HEK293 (cell line): Measurements from ENCODE around the gene IL12A.

Source experiments
- CTCF ChIP-seq: fragments of 450-650 bp; formaldehyde crosslinking; IDR thresholded peaks from 2 replicates; pipeline ENCODE4 v1.5.1; 2016; ENCODE audit warnings: missing biosample characterization, missing genetic modification characterization
- HOXA7 ChIP-seq: sonication (generic); formaldehyde crosslinking; IDR thresholded peaks from 2 replicates; pipeline ENCODE4 v1.8.1; 2022; ENCODE audit warnings: missing genetic modification reagents, borderline replicate concordance
- PRDM4 ChIP-seq: fragments of 450-650 bp; formaldehyde crosslinking; IDR thresholded peaks from 2 replicates; pipeline ENCODE4 v1.5.1; 2017; ENCODE audit warnings: missing biosample characterization, missing genetic modification characterization
- SALL2 ChIP-seq: fragments of 450-650 bp; formaldehyde crosslinking; IDR thresholded peaks from 2 replicates; pipeline ENCODE4 v1.5.0; 2017; ENCODE audit warnings: missing biosample characterization, mild to moderate bottlenecking, missing genetic modification characterization, borderline replicate concordance
- SETDB1 ChIP-seq: IDR thresholded peaks from one replicate; pipeline ENCODE4 v1.6.1; 2017; ENCODE audit warnings: mild to moderate bottlenecking, low read length, moderate library complexity, mixed read lengths; ENCODE audit not compliant: insufficient read length
- ZBTB7A ChIP-seq: fragments of 450-650 bp; formaldehyde crosslinking; IDR thresholded peaks from 2 replicates; pipeline ENCODE4 v1.5.1; 2016; ENCODE audit warnings: low read depth, missing biosample characterization, missing genetic modification characterization
- ZNF140 ChIP-seq: fragments of 450-650 bp; formaldehyde crosslinking; IDR thresholded peaks from 2 replicates; pipeline ENCODE4 v1.5.1; 2016; ENCODE audit warnings: missing biosample characterization, missing genetic modification characterization
- ZNF155 ChIP-seq: fragments of 450-650 bp; formaldehyde crosslinking; IDR thresholded peaks from 2 replicates; pipeline ENCODE4 v1.5.1; 2016; ENCODE audit warnings: missing biosample characterization, missing genetic modification characterization
- ZNF223 ChIP-seq: fragments of 450-650 bp; formaldehyde crosslinking; IDR thresholded peaks from 2 replicates; pipeline ENCODE4 v1.5.1; 2016; ENCODE audit warnings: missing biosample characterization, missing genetic modification characterization
- ZNF274 ChIP-seq, 2 experiments: fragments of 200-500 bp in 1 of 2; fragments of 450-650 bp in 1 of 2; sonication (Bioruptor generic) in 1 of 2; formaldehyde crosslinking in 1 of 2; IDR thresholded peaks; 2 replicates each; pipeline versions ENCODE4 v1.5.1 to v1.6.1; 2014 to 2016; ENCODE audit warnings: borderline replicate concordance in 1 of 2, inconsistent platforms in 1 of 2, low read length in 1 of 2, missing biosample characterization in 1 of 2, missing genetic modification characterization in 1 of 2
- ZNF335 ChIP-seq: fragments of 450-650 bp; formaldehyde crosslinking; conservative IDR thresholded peaks from 2 replicates; pipeline ENCODE4 v1.5.1; 2016; ENCODE audit warnings: missing biosample characterization, missing genetic modification characterization
- ZNF830 ChIP-seq: fragments of 450-650 bp; IDR thresholded peaks from 2 replicates; pipeline ENCODE4 v1.5.0; 2018; ENCODE audit warnings: missing biosample characterization, missing genetic modification characterization, low read depth, mild to moderate bottlenecking, moderate library complexity

GRCh38 chr3:159951540-159951939, 37.1 kb upstream of the IL12A start:
- no peak for TF ChIP-seq ZBTB7A (tag by site-specific recombination)
- no peak for TF ChIP-seq CTCF (tag by site-specific recombination)
- TF ChIP-seq ZNF335, result peak; percentile 54
- no peak for TF ChIP-seq HOXA7 (CRISPR knock-in tag)
- TF ChIP-seq ZNF274 (IDR thresholded peaks at IDR 0.05; ENCODE audit: low read length), result no peak
- no peak for TF ChIP-seq ZNF274 (tag by site-specific recombination; IDR thresholded peaks at IDR 0.05; ENCODE audit: borderline replicate concordance)
- TF ChIP-seq ZNF140 (tag by site-specific recombination), result no peak
- no peak for TF ChIP-seq ZNF223 (tag by site-specific recombination)
- TF ChIP-seq SALL2 (tag by site-specific recombination), result no peak
- no peak for TF ChIP-seq PRDM4
- TF ChIP-seq ZNF155 (tag by site-specific recombination), result no peak
- no peak for TF ChIP-seq SETDB1
- no peak for TF ChIP-seq ZNF830 (tag by site-specific recombination)
